ENCODE results near the gene ZNF394.

Gene ZNF394

GRCh38 chr7:99499721-99500636 lies at the start of gene ZNF394:
TSS of gene ZNF394 (minus strand) at chr7:99500281. CDS start at chr7:99500093, 188 bp downstream.
- TF ChIP-seq CTCF (IDR thresholded peaks at IDR 0.05): no peak

- TF ChIP-seq CTCF (IDR thresholded peaks at IDR 0.05): no peak
These were observed 43.8 kb upstream of the ZNF394 start for GRCh38 chr7:99543916-99544315.

GRCh38 chr7:99543081-99543671 lies 43.1 kb upstream of the ZNF394 start:
- TF ChIP-seq CTCF (IDR thresholded peaks at IDR 0.05): no peak

- TF ChIP-seq CTCF (IDR thresholded peaks at IDR 0.05): no peak
These were observed 41.1 kb upstream of the ZNF394 start for GRCh38 chr7:99541212-99541611.

- no peak for TF ChIP-seq CTCF (IDR thresholded peaks at IDR 0.05)
These were observed 40.5 kb upstream of the ZNF394 start for GRCh38 chr7:99540542-99540941.

GRCh38 chr7:99539213-99539811 lies 39.2 kb upstream of the ZNF394 start:
- TF ChIP-seq CTCF (IDR thresholded peaks at IDR 0.05): no peak

GRCh38 chr7:99535667-99536066 lies 35.6 kb upstream of the ZNF394 start:
- no peak for TF ChIP-seq CTCF (IDR thresholded peaks at IDR 0.05)

All from LNCAP (cell line).